Skeletal muscle tissue (tissue), 4 donors: ENCODE results near the gene PRR14L. TPM values are rescaled to one million over a fixed set of nuclear protein-coding genes. Genes with fewer than 3 reads are reported as not detected.
"Not testable (repeated sequence)": the region's sequence is repeated elsewhere in the genome, so short reads cannot be mapped to it uniquely, and the experiment has no call there.

Experiments used
- H3K27ac ChIP-seq: one replicate; pipeline ENCODE4 v1.7.0; 2013; ENCODE audit warnings: mild to moderate bottlenecking, low read depth, low read length, inconsistent platforms
- H3K27me3 ChIP-seq, 3 donors: one replicate each; pipeline ENCODE4 v1.7.0; 2013; ENCODE audit warnings: low read length in 3 of 3; ENCODE audit not compliant: control insufficient read depth in 3 of 3, insufficient read depth in 3 of 3
- H3K36me3 ChIP-seq, 3 donors: one replicate each; pipeline ENCODE4 v1.7.0; 2013; ENCODE audit warnings: low read length in 3 of 3; ENCODE audit not compliant: control insufficient read depth in 3 of 3, insufficient read depth in 3 of 3
- H3K4me1 ChIP-seq, 3 donors: one replicate each; pipeline ENCODE4 v1.7.0; 2013; ENCODE audit warnings: low read length in 3 of 3, mild to moderate bottlenecking in 3 of 3; ENCODE audit not compliant: control insufficient read depth in 3 of 3, insufficient read depth in 3 of 3
- H3K4me3 ChIP-seq, 3 donors: one replicate each; pipeline ENCODE4 v1.7.0; 2013; ENCODE audit warnings: low read length in 3 of 3
- H3K9ac ChIP-seq, 3 donors: one replicate each; pipeline ENCODE4 v1.7.0; 2013; ENCODE audit warnings: low read length in 3 of 3, mild to moderate bottlenecking in 3 of 3, moderate library complexity in 2 of 3, low read depth in 1 of 3
- H3K9me3 ChIP-seq, 3 donors: one replicate each; pipeline ENCODE4 v1.7.0; 2013; ENCODE audit warnings: low read length in 3 of 3; ENCODE audit not compliant: control insufficient read depth in 3 of 3
- total RNA-seq: library from RNA; depleted of rRNA; stranded (reverse); fragments of >200 nt; gene quantifications from one replicate; pipeline ENCODE4 v1.2.3, GENCODE V29; 2014
- donor health status: Osteomylitis.

The PRR14L gene
- total RNA-seq, 1 donor from 2014 or later = 16.7 TPM

- H3K36me3 ChIP-seq, H3K4me3 ChIP-seq, H3K9ac ChIP-seq, H3K9me3 ChIP-seq, H3K4me1 ChIP-seq, H3K27me3 ChIP-seq, H3K27ac ChIP-seq: not testable (repeated sequence)
Observed at GRCh38 chr22:31668849-31669248, 81.1 kb downstream of the PRR14L start.

- Histone ChIP-seq H3K27me3 (no peaks in the 10 kb centered on the region), H3K36me3 (peaks cover 0 to 2% (median 0%) of the 10 kb centered on the region in 3 donors), H3K27ac (peak overlapping the region; percentile 48), H3K4me1 (peaks cover 9 to 16% (median 13%) of the 10 kb centered on the region in 3 donors), H3K4me3 (peak overlapping the region; percentile 91 to 100 (median 96)), H3K9me3 (no peaks in the 10 kb centered on the region), H3K9ac (peak overlapping the region in 2 of 3 donors; percentile 57 to 93)
Observed at GRCh38 chr22:31662668-31663037, 87.3 kb downstream of the PRR14L start.

GRCh38 chr22:31661851-31662667 lies 87.9 kb downstream of the PRR14L start, which contains the start of gene PISD:
TSS of gene PISD (minus strand) at chr22:31662215. CDS start at chr22:31662208, 7 bp downstream.
- H3K9me3 ChIP-seq = no peaks in the 10 kb centered on the region
- H3K27me3 ChIP-seq = no peaks in the 10 kb centered on the region
- peak within 1 kb of the TSS; percentile 48 for H3K27ac ChIP-seq
- peaks cover 0 to 2% (median 0%) of the 10 kb centered on the region in 3 donors for H3K36me3 ChIP-seq
- H3K9ac ChIP-seq = peak within 1 kb of the TSS; percentile 54 to 93 (median 86)
- peak within 1 kb of the TSS; percentile 91 to 100 (median 96) for H3K4me3 ChIP-seq
- H3K4me1 ChIP-seq = peaks cover 9 to 16% (median 13%) of the 10 kb centered on the region in 3 donors

GRCh38 chr22:31660860-31661341 lies 89.0 kb downstream of the PRR14L start:
- not testable (repeated sequence) for H3K36me3 ChIP-seq, H3K27ac ChIP-seq, H3K27me3 ChIP-seq, H3K9me3 ChIP-seq
- peaks cover 9 to 16% (median 13%) of the 10 kb centered on the region in 3 donors for H3K4me1 ChIP-seq
- peak overlapping the region; percentile 91 to 100 (median 96) for H3K4me3 ChIP-seq
- H3K9ac ChIP-seq = peak overlapping the region in 2 of 3 donors; percentile 86 to 93

- peaks cover 0 to 2% (median 0%) of the 10 kb centered on the region in 3 donors for H3K36me3 ChIP-seq
- H3K27ac ChIP-seq = no peak overlapping the region
- no peaks in the 10 kb centered on the region for H3K27me3 ChIP-seq
- no peak overlapping the region for H3K4me3 ChIP-seq
- peaks cover 14 to 23% (median 17%) of the 10 kb centered on the region in 3 donors for H3K4me1 ChIP-seq
- no peaks in the 10 kb centered on the region for H3K9me3 ChIP-seq
- H3K9ac ChIP-seq = no peak overlapping the region
Observed at GRCh38 chr22:31659246-31659645, 90.7 kb downstream of the PRR14L start.

- peak overlapping the region; percentile 54 for H3K27ac ChIP-seq
- no peaks in the 10 kb centered on the region for H3K27me3 ChIP-seq
- H3K4me1 ChIP-seq = peaks cover 14 to 19% (median 18%) of the 10 kb centered on the region in 3 donors
- H3K36me3 ChIP-seq = peaks cover 0 to 4% (median 3%) of the 10 kb centered on the region in 3 donors
- no peak overlapping the region for H3K9ac ChIP-seq
- peak overlapping the region in 1 of 3 donors; percentile 8 for H3K4me3 ChIP-seq
- no peaks in the 10 kb centered on the region for H3K9me3 ChIP-seq
Observed at GRCh38 chr22:31654408-31654807, 95.5 kb downstream of the PRR14L start.

GRCh38 chr22:31653944-31654343 lies 96.0 kb downstream of the PRR14L start:
- H3K27me3 ChIP-seq = no peaks in the 10 kb centered on the region
- no peaks in the 10 kb centered on the region for H3K9me3 ChIP-seq
- H3K4me1 ChIP-seq = peaks cover 14 to 19% (median 18%) of the 10 kb centered on the region in 3 donors
- peak overlapping the region; percentile 54 for H3K27ac ChIP-seq
- H3K9ac ChIP-seq = no peak overlapping the region
- H3K4me3 ChIP-seq = no peak overlapping the region
- H3K36me3 ChIP-seq = peaks cover 0 to 4% (median 3%) of the 10 kb centered on the region in 3 donors

- Histone ChIP-seq H3K27ac (peak overlapping the region; percentile 54), H3K27me3 (no peaks in the 10 kb centered on the region), H3K9ac (no peak overlapping the region), H3K4me1 (peaks cover 14 to 19% (median 18%) of the 10 kb centered on the region in 3 donors), H3K9me3 (no peaks in the 10 kb centered on the region), H3K36me3 (peaks cover 0 to 4% (median 3%) of the 10 kb centered on the region in 3 donors), H3K4me3 (no peak overlapping the region)
Observed at GRCh38 chr22:31652911-31653684, 96.8 kb downstream of the PRR14L start.

GRCh38 chr22:31652088-31652487 lies 97.8 kb downstream of the PRR14L start:
- Histone ChIP-seq H3K9ac (no peak overlapping the region), H3K4me3 (no peak overlapping the region), H3K27me3 (no peaks in the 10 kb centered on the region), H3K27ac (peak overlapping the region; percentile 19), H3K36me3 (peaks cover 0 to 12% (median 10%) of the 10 kb centered on the region in 3 donors), H3K9me3 (no peaks in the 10 kb centered on the region), H3K4me1 (peaks cover 14 to 19% (median 18%) of the 10 kb centered on the region in 3 donors)
